Measurements from ENCODE around the gene BUB1B. TPM values are rescaled to one million over a fixed set of nuclear protein-coding genes. Genes with fewer than 3 reads are reported as not detected.

The BUB1B gene
- total RNA-seq (1 to 10 TPM; 1.8 to 8.0 TPM), polyA plus RNA-seq (1 to 10 TPM; 1.1 to 2.3 TPM)
- long read RNA-seq, donor 1, partial matches to known transcripts = 7 of 7 reads
- long read RNA-seq, donor 1, other reads (novel, unspliced or antisense) = 0 of 7 reads
- long read RNA-seq, donor 2 = 0 reads
- long read RNA-seq, donor 3 = 0 reads
- long read RNA-seq, donor 4, partial matches to known transcripts = 0 of 1 reads
- long read RNA-seq, donor 4, other reads (novel, unspliced or antisense) = 0 of 1 reads
- long read RNA-seq, donor 5, partial matches to known transcripts = 7 of 8 reads
- long read RNA-seq, donor 5, other reads (novel, unspliced or antisense) = 0 of 8 reads

GRCh38 chr15:40160689-40161688 is at the start of gene BUB1B:
Gene BUB1B (plus strand): TSS chr15:40161069. CDS start chr15:40161221, 152 bp downstream.
- 2% methylated on average over 54 of the region's 54 CpGs for WGBS, 2 donors

GRCh38 chr15:40111888-40112287 is 49.0 kb upstream of the BUB1B start:
- H3K36me3 ChIP-seq (ENCODE audit: control insufficient read depth in 4 of 4, insufficient read depth in 4 of 4, low read length in 4 of 4) = no peaks in the 10 kb centered on the region
- WGBS, 2 donors = 85 to 100% methylated on average over 2 of the region's 2 CpGs
- no peak for DNase-seq
- no peaks in the 10 kb centered on the region for H3K9me3 ChIP-seq (ENCODE audit: control insufficient read depth in 4 of 4, insufficient read depth in 3 of 4, low read length in 3 of 4)
- H3K27me3 ChIP-seq (ENCODE audit: control insufficient read depth in 3 of 3, insufficient read depth in 3 of 3, low read length in 2 of 3) = peaks cover 0 to 4% (median 0%) of the 10 kb centered on the region in 3 donors
- no peak overlapping the region for H3K27ac ChIP-seq (ENCODE audit: low read depth in 1 of 2, low read length in 1 of 2)
- H3K4me3 ChIP-seq = no peak overlapping the region
- H3K4me1 ChIP-seq (ENCODE audit: control insufficient read depth in 5 of 5, insufficient read depth in 5 of 5, low read length in 5 of 5) = peaks cover 0 to 19% (median 9%) of the 10 kb centered on the region in 5 donors
- no peak for TF ChIP-seq CTCF (IDR thresholded peaks at IDR 0.05; ENCODE audit: control extremely low read depth, extremely low read depth)
- ATAC-seq (ENCODE audit: insufficient read depth, low FRiP score) = no peak
- H3K9ac ChIP-seq (ENCODE audit: insufficient read depth in 1 of 2, low read length in 2 of 2) = no peak overlapping the region

More at GRCh38 chr15:40160689-40161688, at the start of gene BUB1B:
- Histone ChIP-seq H3K36me3 (ENCODE audit: control insufficient read depth in 4 of 4, insufficient read depth in 4 of 4, low read length in 4 of 4) (peaks cover 0 to 5% (median 1%) of the 10 kb centered on the region in 4 donors), H3K4me3 (peak within 1 kb of the TSS; percentile 62), H3K4me1 (ENCODE audit: control insufficient read depth in 5 of 5, insufficient read depth in 5 of 5, low read length in 5 of 5) (peaks cover 0 to 28% (median 4%) of the 10 kb centered on the region in 5 donors), H3K9ac (ENCODE audit: insufficient read depth in 1 of 2, low read length in 2 of 2) (peak within 1 kb of the TSS; percentile 47 to 76), H3K27me3 (ENCODE audit: control insufficient read depth in 3 of 3, insufficient read depth in 3 of 3, low read length in 2 of 3) (no peaks in the 10 kb centered on the region), H3K27ac (ENCODE audit: low read depth in 1 of 2, low read length in 1 of 2) (no peak within 1 kb of the TSS), H3K9me3 (ENCODE audit: control insufficient read depth in 4 of 4, insufficient read depth in 3 of 4, low read length in 3 of 4) (no peaks in the 10 kb centered on the region)
- DNase-seq = peak; percentile 94 to 97 (median 96)
- peak; percentile 96 for ATAC-seq (ENCODE audit: insufficient read depth, low FRiP score)
- no peak for TF ChIP-seq CTCF (IDR thresholded peaks at IDR 0.05; ENCODE audit: control extremely low read depth, extremely low read depth)

- no peaks in the 10 kb centered on the region for H3K36me3 ChIP-seq (ENCODE audit: control insufficient read depth in 4 of 4, insufficient read depth in 4 of 4, low read length in 4 of 4)
- H3K4me1 ChIP-seq (ENCODE audit: control insufficient read depth in 5 of 5, insufficient read depth in 5 of 5, low read length in 5 of 5) = peaks cover 0 to 10% (median 1%) of the 10 kb centered on the region in 5 donors
- H3K9me3 ChIP-seq (ENCODE audit: control insufficient read depth in 4 of 4, insufficient read depth in 3 of 4, low read length in 3 of 4) = no peaks in the 10 kb centered on the region
- 88 to 95% methylated on average over 21 to 24 of the region's 24 CpGs for WGBS, 2 donors
- H3K9ac ChIP-seq (ENCODE audit: insufficient read depth in 1 of 2, low read length in 2 of 2) = no peak overlapping the region
- H3K4me3 ChIP-seq = no peak overlapping the region
- H3K27ac ChIP-seq (ENCODE audit: low read depth in 1 of 2, low read length in 1 of 2) = no peak overlapping the region
- peaks cover 0 to 4% (median 0%) of the 10 kb centered on the region in 3 donors for H3K27me3 ChIP-seq (ENCODE audit: control insufficient read depth in 3 of 3, insufficient read depth in 3 of 3, low read length in 2 of 3)
- DNase-seq (no peak), ATAC-seq (ENCODE audit: insufficient read depth, low FRiP score) (no peak)
- no peak for TF ChIP-seq CTCF (IDR thresholded peaks at IDR 0.05; ENCODE audit: control extremely low read depth, extremely low read depth)
Measured at GRCh38 chr15:40112789-40113188, 48.1 kb upstream of the BUB1B start.

Measured in lung (tissue), 16 donors.